Activated naive CD8-positive, alpha-beta T cell treated with anti-CD3 and anti-CD28 coated beads, Interleukin-2, amount 50 U/mL, for 24 hours (primary cell): ENCODE data around the gene RSPH6A.
A peak's percentile ranks its signal among the peaks of the same experiment; 100 is the strongest.
"Not testable (repeated sequence)": the region's sequence is repeated elsewhere in the genome, so short reads cannot be mapped to it uniquely, and the experiment has no call there.

ENCODE experiments used
- ATAC-seq: fragments of 150-1000 bp; cut with Tn5 transposase; one replicate; pipeline ENCODE4 v1.10.0; 2021
- DNase-seq: peaks from one replicate; pipeline ENCODE4 v3.0.0; 2021
- H3K27ac Mint-ChIP-seq: one replicate; pipeline ENCODE4 v1.8.0; 2021; ENCODE audit warnings: mild to moderate bottlenecking, mixed read lengths
- H3K27me3 Mint-ChIP-seq: one replicate; pipeline ENCODE4 v1.8.0; 2021; ENCODE audit warnings: mixed read lengths
- H3K36me3 Mint-ChIP-seq: one replicate; pipeline ENCODE4 v1.8.0; 2021; ENCODE audit warnings: low read depth, mixed read lengths
- H3K4me1 Mint-ChIP-seq: one replicate; pipeline ENCODE4 v1.8.0; 2021; ENCODE audit warnings: mixed read lengths
- H3K4me3 Mint-ChIP-seq: one replicate; pipeline ENCODE4 v1.8.0; 2021; ENCODE audit warnings: mild to moderate bottlenecking, moderate library complexity, mixed read lengths
- H3K9me3 Mint-ChIP-seq: one replicate; pipeline ENCODE4 v1.8.0; 2021; ENCODE audit warnings: mixed read lengths

RSPH6A gene

GRCh38 chr19:45799541-45799940 lies 15.6 kb downstream of the RSPH6A start:
- not testable (repeated sequence) for H3K9me3 Mint-ChIP-seq, H3K27ac Mint-ChIP-seq, DNase-seq, H3K4me3 Mint-ChIP-seq, H3K36me3 Mint-ChIP-seq, H3K4me1 Mint-ChIP-seq, ATAC-seq
- peaks cover 54% of the 10 kb centered on the region for H3K27me3 Mint-ChIP-seq

GRCh38 chr19:45798995-45799517 lies 16.1 kb downstream of the RSPH6A start:
- Mint-ChIP-seq H3K4me1 (peaks cover 5% of the 10 kb centered on the region), H3K36me3 (no peaks in the 10 kb centered on the region), H3K9me3 (no peaks in the 10 kb centered on the region), H3K4me3 (no peak overlapping the region), H3K27me3 (peaks cover 56% of the 10 kb centered on the region), H3K27ac (no peak overlapping the region)
- peak; percentile 68 for DNase-seq
- ATAC-seq = peak; percentile 60

- DNase-seq = no peak
- H3K9me3 Mint-ChIP-seq = no peaks in the 10 kb centered on the region
- H3K27me3 Mint-ChIP-seq = peaks cover 45% of the 10 kb centered on the region
- peaks cover 18% of the 10 kb centered on the region for H3K36me3 Mint-ChIP-seq
- no peak overlapping the region for H3K27ac Mint-ChIP-seq
- no peak overlapping the region for H3K4me3 Mint-ChIP-seq
- ATAC-seq = no peak
- H3K4me1 Mint-ChIP-seq = peaks cover 37% of the 10 kb centered on the region
Observed at GRCh38 chr19:45794627-45795026, 20.5 kb downstream of the RSPH6A start.

GRCh38 chr19:45793876-45794275 lies 21.2 kb downstream of the RSPH6A start:
- peaks cover 34% of the 10 kb centered on the region for H3K4me1 Mint-ChIP-seq
- ATAC-seq = no peak
- no peak for DNase-seq

GRCh38 chr19:45793178-45793564 lies 21.9 kb downstream of the RSPH6A start:
- ATAC-seq (no peak), DNase-seq (no peak)
- Mint-ChIP-seq H3K4me1 (peaks cover 34% of the 10 kb centered on the region), H3K4me3 (peak overlapping the region; percentile 66), H3K27ac (peak overlapping the region; percentile 92), H3K9me3 (no peaks in the 10 kb centered on the region), H3K27me3 (peaks cover 37% of the 10 kb centered on the region), H3K36me3 (peaks cover 32% of the 10 kb centered on the region)

More at GRCh38 chr19:45793876-45794275, 21.2 kb downstream of the RSPH6A start:
- Mint-ChIP-seq H3K36me3 (peaks cover 25% of the 10 kb centered on the region), H3K4me3 (peak overlapping the region; percentile 24), H3K27me3 (peaks cover 44% of the 10 kb centered on the region), H3K27ac (peak overlapping the region; percentile 59), H3K9me3 (no peaks in the 10 kb centered on the region)

- Mint-ChIP-seq H3K4me3 (peak within 1 kb of the TSS; percentile 90), H3K27ac (peak within 1 kb of the TSS; percentile 92), H3K9me3 (no peaks in the 10 kb centered on the region), H3K27me3 (peaks cover 33% of the 10 kb centered on the region), H3K4me1 (peaks cover 34% of the 10 kb centered on the region), H3K36me3 (peaks cover 36% of the 10 kb centered on the region)
- peak; percentile 100 for DNase-seq
- peak; percentile 90 for ATAC-seq
Observed at GRCh38 chr19:45792470-45793177, 22.5 kb downstream of the RSPH6A start, which contains the start of gene DMWD. Gene DMWD, minus strand, starts transcription at chr19:45792845. Its CDS starts 89 bp downstream, at chr19:45792756.

- Mint-ChIP-seq H3K9me3 (no peaks in the 10 kb centered on the region), H3K27ac (peak overlapping the region; percentile 77), H3K36me3 (peaks cover 43% of the 10 kb centered on the region), H3K4me3 (peak overlapping the region; percentile 90), H3K4me1 (peaks cover 34% of the 10 kb centered on the region), H3K27me3 (peaks cover 30% of the 10 kb centered on the region)
- ATAC-seq (peak; percentile 17), DNase-seq (peak; percentile 40)
Observed at GRCh38 chr19:45791744-45792469, 23.2 kb downstream of the RSPH6A start.

- H3K27me3 Mint-ChIP-seq = peaks cover 21% of the 10 kb centered on the region
- peak overlapping the region; percentile 34 for H3K27ac Mint-ChIP-seq
- ATAC-seq (no peak), DNase-seq (peak; percentile 53)
- peaks cover 52% of the 10 kb centered on the region for H3K36me3 Mint-ChIP-seq
- H3K9me3 Mint-ChIP-seq = no peaks in the 10 kb centered on the region
- peaks cover 34% of the 10 kb centered on the region for H3K4me1 Mint-ChIP-seq
- peak overlapping the region; percentile 90 for H3K4me3 Mint-ChIP-seq
Observed at GRCh38 chr19:45790942-45791341, 24.2 kb downstream of the RSPH6A start.

GRCh38 chr19:45789035-45789786 lies 25.9 kb downstream of the RSPH6A start:
- Mint-ChIP-seq H3K27ac (no peak overlapping the region), H3K36me3 (peaks cover 52% of the 10 kb centered on the region), H3K27me3 (peaks cover 8% of the 10 kb centered on the region), H3K4me1 (peaks cover 32% of the 10 kb centered on the region), H3K9me3 (no peaks in the 10 kb centered on the region), H3K4me3 (no peak overlapping the region)
- DNase-seq (no peak), ATAC-seq (no peak)

GRCh38 chr19:45786533-45786894 lies 28.6 kb downstream of the RSPH6A start:
- peaks cover 12% of the 10 kb centered on the region for H3K4me1 Mint-ChIP-seq
- H3K4me3 Mint-ChIP-seq = no peak overlapping the region
- ATAC-seq = no peak

GRCh38 chr19:45785781-45786532 lies 29.2 kb downstream of the RSPH6A start:
- no peak for DNase-seq
- Mint-ChIP-seq H3K4me3 (no peak overlapping the region), H3K36me3 (peaks cover 44% of the 10 kb centered on the region), H3K9me3 (no peaks in the 10 kb centered on the region), H3K27me3 (peaks cover 4% of the 10 kb centered on the region), H3K4me1 (peaks cover 6% of the 10 kb centered on the region), H3K27ac (no peak overlapping the region)
- no peak for ATAC-seq

More at GRCh38 chr19:45786533-45786894, 28.6 kb downstream of the RSPH6A start:
- Mint-ChIP-seq H3K27ac (no peak overlapping the region), H3K27me3 (peaks cover 2% of the 10 kb centered on the region), H3K9me3 (no peaks in the 10 kb centered on the region), H3K36me3 (peaks cover 46% of the 10 kb centered on the region)
- no peak for DNase-seq

GRCh38 chr19:45785097-45785496 lies 30.0 kb downstream of the RSPH6A start:
- no peak overlapping the region for H3K4me3 Mint-ChIP-seq
- ATAC-seq = no peak
- no peak overlapping the region for H3K27ac Mint-ChIP-seq
- H3K4me1 Mint-ChIP-seq = no peaks in the 10 kb centered on the region
- DNase-seq = no peak
- no peaks in the 10 kb centered on the region for H3K9me3 Mint-ChIP-seq
- peaks cover 37% of the 10 kb centered on the region for H3K36me3 Mint-ChIP-seq
- H3K27me3 Mint-ChIP-seq = peaks cover 8% of the 10 kb centered on the region

GRCh38 chr19:45784096-45784495 lies 31.0 kb downstream of the RSPH6A start:
- H3K27me3 Mint-ChIP-seq = peaks cover 17% of the 10 kb centered on the region
- DNase-seq (no peak), ATAC-seq (no peak)
- no peak overlapping the region for H3K4me3 Mint-ChIP-seq
- peaks cover 29% of the 10 kb centered on the region for H3K36me3 Mint-ChIP-seq
- peaks cover 6% of the 10 kb centered on the region for H3K4me1 Mint-ChIP-seq
- H3K27ac Mint-ChIP-seq = no peak overlapping the region
- no peaks in the 10 kb centered on the region for H3K9me3 Mint-ChIP-seq
